ENCODE data around the gene CP. TPM values are rescaled to one million over a fixed set of nuclear protein-coding genes. Genes with fewer than 3 reads are reported as not detected.

CP gene
- total and polyA plus RNA-seq, 2 of the 13 experiments (the other 11 are each of a cell fraction or from before 2014, with no cell fraction given): 42.6 to 789 TPM

DNA sequence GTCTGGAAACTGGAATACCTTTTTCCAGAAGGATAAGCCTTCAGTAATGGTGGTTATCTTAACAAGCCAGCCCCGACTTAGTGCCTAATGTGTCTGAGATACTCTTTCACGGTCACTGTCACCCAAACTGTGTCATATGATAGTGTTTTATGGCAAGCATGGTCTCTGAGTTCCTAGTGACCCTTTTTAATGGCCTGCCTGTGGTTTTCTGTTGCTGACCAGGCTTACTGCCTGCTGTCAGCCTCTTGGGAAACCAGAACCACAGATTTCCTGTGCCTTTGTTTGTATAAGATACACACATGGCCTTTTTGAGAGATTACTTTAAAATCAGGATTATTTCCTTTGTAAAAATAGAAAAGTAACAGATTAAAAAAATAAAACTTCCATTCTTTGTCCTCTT lies 69.8 kb downstream of the CP start:
- DNase-seq (ENCODE audit: low spot score): no peak
- Histone ChIP-seq H3K36me3 (replicated peaks in 1 of 2; ENCODE audit: control insufficient read depth in 1 of 2, insufficient read depth in 2 of 2, low read length in 2 of 2) (peaks cover 8 to 28% of the 10 kb centered on the region in 2 experiments; a peak in 4 of 5 replicates), H2AFZ (ENCODE audit: low read length) (no peak overlapping the region), H3K4me2 (ENCODE audit: low read depth, low read length) (no peak overlapping the region), H3K4me3 (replicated peaks in 1 of 3; ENCODE audit: insufficient read depth in 1 of 3, low read depth in 2 of 3, low read length in 3 of 3) (no peak overlapping the region), H3K9me3 (ENCODE audit: low read length) (no peaks in the 10 kb centered on the region), H3K4me1 (ENCODE audit: insufficient read depth, low read length) (no peaks in the 10 kb centered on the region), H3K79me2 (ENCODE audit: insufficient read depth, low read length) (no peaks in the 10 kb centered on the region), H3K9ac (ENCODE audit: insufficient read depth, low read depth, low read length) (no peak overlapping the region), H3K27ac (ENCODE audit: extremely low read length, insufficient read depth, low read length) (no peak overlapping the region), H3K27me3 (ENCODE audit: control insufficient read depth in 1 of 2, insufficient read depth in 2 of 2, low read length in 2 of 2) (no peaks in the 10 kb centered on the region), H4K20me1 (ENCODE audit: insufficient read depth, low read length) (no peaks in the 10 kb centered on the region)
- WGBS (ENCODE audit: low lambda C conversion rate): 100% methylated on average over 2 of the region's 2 CpGs
- no TSS peak for BruUV-seq (replicated peaks)
- CTCF ChIA-PET (ENCODE audit: low intra/inter-chr PET ratio, low total read pairs): no interaction called here
- FAIRE-seq: no peak
- POLR2A ChIA-PET: no interaction called here
- ATAC-seq: no peak
- TF ChIP-seq MBD4 (IDR thresholded peaks at IDR 0.05; ENCODE audit: borderline replicate concordance, low read length) (no peak), ZNF737 (CRISPR knock-in tag; IDR thresholded peaks at IDR 0.05; ENCODE audit: borderline replicate concordance) (no peak), ZNF891 (CRISPR knock-in tag; IDR thresholded peaks at IDR 0.05) (no peak)
- TF ChIP-seq, protein P1, sequence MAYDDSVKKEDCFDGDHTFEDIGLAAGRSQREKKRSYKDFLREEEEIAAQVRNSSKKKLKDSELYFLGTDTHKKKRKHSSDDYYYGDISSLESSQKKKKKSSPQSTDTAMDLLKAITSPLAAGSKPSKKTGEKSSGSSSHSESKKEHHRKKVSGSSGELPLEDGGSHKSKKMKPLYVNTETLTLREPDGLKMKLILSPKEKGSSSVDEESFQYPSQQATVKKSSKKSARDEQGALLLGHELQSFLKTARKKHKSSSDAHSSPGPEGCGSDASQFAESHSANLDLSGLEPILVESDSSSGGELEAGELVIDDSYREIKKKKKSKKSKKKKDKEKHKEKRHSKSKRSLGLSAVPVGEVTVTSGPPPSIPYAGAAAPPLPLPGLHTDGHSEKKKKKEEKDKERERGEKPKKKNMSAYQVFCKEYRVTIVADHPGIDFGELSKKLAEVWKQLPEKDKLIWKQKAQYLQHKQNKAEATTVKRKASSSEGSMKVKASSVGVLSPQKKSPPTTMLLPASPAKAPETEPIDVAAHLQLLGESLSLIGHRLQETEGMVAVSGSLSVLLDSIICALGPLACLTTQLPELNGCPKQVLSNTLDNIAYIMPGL (CRISPR knock-in tag; IDR thresholded peaks at IDR 0.05; ENCODE audit: borderline replicate concordance in 1 of 2, low read depth in 1 of 2): no peak
- intact Hi-C loops (cut with micrococcal nuclease; ENCODE audit: unreplicated experiment) (no loop called here), in situ Hi-C loops (cut with HindIII; ENCODE audit: extremely low pct_ligation_motif_present, low pct_unique_long_range_greater_than_20kb) (no loop called here)

DNA sequence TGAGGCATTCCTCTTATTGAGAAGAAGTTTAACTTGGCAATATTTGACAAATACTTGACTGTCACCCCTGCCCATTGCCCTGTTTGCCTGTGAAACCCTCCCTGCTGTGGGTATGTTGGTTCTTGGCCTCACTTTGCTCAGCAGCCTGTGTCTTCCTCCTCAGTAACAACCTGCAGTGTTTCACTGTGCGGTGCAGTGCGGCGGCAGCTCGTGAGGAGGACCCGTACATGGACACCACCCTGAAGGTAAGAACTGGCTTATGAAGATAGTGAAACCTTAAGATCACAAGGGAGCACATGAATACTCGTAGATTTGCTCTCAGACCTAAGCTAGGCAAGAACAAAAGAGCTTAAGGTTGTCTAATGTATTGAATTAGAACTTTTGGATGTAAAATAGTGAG lies 71.2 kb downstream of the CP start:
- in situ Hi-C loops (cut with HindIII; ENCODE audit: extremely low pct_ligation_motif_present, low pct_unique_long_range_greater_than_20kb) (no loop called here), intact Hi-C loops (cut with micrococcal nuclease; ENCODE audit: unreplicated experiment) (no loop called here)
- no peak overlapping the region for H3K4me3 ChIP-seq (replicated peaks in 1 of 3; ENCODE audit: insufficient read depth in 1 of 3, low read depth in 2 of 3, low read length in 3 of 3)
- DNase-seq (ENCODE audit: low spot score): no peak
- no peak overlapping the region for H3K9ac ChIP-seq (ENCODE audit: insufficient read depth, low read depth, low read length)
- no peaks in the 10 kb centered on the region for H3K9me3 ChIP-seq (ENCODE audit: low read length)
- H3K4me2 ChIP-seq (ENCODE audit: low read depth, low read length): no peak overlapping the region
- no peaks in the 10 kb centered on the region for H3K79me2 ChIP-seq (ENCODE audit: insufficient read depth, low read length)
- ChIA-PET CTCF (ENCODE audit: low intra/inter-chr PET ratio, low total read pairs) (no interaction called here), POLR2A (no interaction called here)
- ATAC-seq: no peak
- H3K4me1 ChIP-seq (ENCODE audit: insufficient read depth, low read length): no peaks in the 10 kb centered on the region
- no peak overlapping the region for H2AFZ ChIP-seq (ENCODE audit: low read length)
- peaks cover 8 to 30% of the 10 kb centered on the region in 2 experiments; a peak in 4 of 5 replicates for H3K36me3 ChIP-seq (replicated peaks in 1 of 2; ENCODE audit: control insufficient read depth in 1 of 2, insufficient read depth in 2 of 2, low read length in 2 of 2)
- FAIRE-seq: no peak
- H3K27ac ChIP-seq (ENCODE audit: extremely low read length, insufficient read depth, low read length): no peak overlapping the region
- BruUV-seq (replicated peaks): no TSS peak
- over 99% methylated on average over 6 of the region's 6 CpGs for WGBS (ENCODE audit: low lambda C conversion rate)
- H3K27me3 ChIP-seq (ENCODE audit: control insufficient read depth in 1 of 2, insufficient read depth in 2 of 2, low read length in 2 of 2): no peaks in the 10 kb centered on the region
- no peaks in the 10 kb centered on the region for H4K20me1 ChIP-seq (ENCODE audit: insufficient read depth, low read length)
- TF ChIP-seq ZNF180 (CRISPR knock-in tag; IDR thresholded peaks at IDR 0.05; ENCODE audit: borderline replicate concordance, low read depth) (no peak), SRSF9 (IDR thresholded peaks at IDR 0.05; ENCODE audit: borderline replicate concordance, insufficient read depth, low read depth, low read length, poor library complexity, severe bottlenecking) (no peak), FOXP1 (IDR thresholded peaks at IDR 0.05) (no peak), FOXP1 (CRISPR knock-in tag; IDR thresholded peaks at IDR 0.05) (no peak)
- TF ChIP-seq, protein P2, sequence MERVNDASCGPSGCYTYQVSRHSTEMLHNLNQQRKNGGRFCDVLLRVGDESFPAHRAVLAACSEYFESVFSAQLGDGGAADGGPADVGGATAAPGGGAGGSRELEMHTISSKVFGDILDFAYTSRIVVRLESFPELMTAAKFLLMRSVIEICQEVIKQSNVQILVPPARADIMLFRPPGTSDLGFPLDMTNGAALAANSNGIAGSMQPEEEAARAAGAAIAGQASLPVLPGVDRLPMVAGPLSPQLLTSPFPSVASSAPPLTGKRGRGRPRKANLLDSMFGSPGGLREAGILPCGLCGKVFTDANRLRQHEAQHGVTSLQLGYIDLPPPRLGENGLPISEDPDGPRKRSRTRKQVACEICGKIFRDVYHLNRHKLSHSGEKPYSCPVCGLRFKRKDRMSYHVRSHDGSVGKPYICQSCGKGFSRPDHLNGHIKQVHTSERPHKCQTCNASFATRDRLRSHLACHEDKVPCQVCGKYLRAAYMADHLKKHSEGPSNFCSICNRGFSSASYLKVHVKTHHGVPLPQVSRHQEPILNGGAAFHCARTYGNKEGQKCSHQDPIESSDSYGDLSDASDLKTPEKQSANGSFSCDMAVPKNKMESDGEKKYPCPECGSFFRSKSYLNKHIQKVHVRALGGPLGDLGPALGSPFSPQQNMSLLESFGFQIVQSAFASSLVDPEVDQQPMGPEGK (CRISPR knock-in tag; IDR thresholded peaks at IDR 0.05): no peak
- TF ChIP-seq, protein P3, sequence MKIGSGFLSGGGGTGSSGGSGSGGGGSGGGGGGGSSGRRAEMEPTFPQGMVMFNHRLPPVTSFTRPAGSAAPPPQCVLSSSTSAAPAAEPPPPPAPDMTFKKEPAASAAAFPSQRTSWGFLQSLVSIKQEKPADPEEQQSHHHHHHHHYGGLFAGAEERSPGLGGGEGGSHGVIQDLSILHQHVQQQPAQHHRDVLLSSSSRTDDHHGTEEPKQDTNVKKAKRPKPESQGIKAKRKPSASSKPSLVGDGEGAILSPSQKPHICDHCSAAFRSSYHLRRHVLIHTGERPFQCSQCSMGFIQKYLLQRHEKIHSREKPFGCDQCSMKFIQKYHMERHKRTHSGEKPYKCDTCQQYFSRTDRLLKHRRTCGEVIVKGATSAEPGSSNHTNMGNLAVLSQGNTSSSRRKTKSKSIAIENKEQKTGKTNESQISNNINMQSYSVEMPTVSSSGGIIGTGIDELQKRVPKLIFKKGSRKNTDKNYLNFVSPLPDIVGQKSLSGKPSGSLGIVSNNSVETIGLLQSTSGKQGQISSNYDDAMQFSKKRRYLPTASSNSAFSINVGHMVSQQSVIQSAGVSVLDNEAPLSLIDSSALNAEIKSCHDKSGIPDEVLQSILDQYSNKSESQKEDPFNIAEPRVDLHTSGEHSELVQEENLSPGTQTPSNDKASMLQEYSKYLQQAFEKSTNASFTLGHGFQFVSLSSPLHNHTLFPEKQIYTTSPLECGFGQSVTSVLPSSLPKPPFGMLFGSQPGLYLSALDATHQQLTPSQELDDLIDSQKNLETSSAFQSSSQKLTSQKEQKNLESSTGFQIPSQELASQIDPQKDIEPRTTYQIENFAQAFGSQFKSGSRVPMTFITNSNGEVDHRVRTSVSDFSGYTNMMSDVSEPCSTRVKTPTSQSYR (CRISPR knock-in tag; IDR thresholded peaks at IDR 0.05; ENCODE audit: borderline replicate concordance): no peak
- TF ChIP-seq, protein P4, sequence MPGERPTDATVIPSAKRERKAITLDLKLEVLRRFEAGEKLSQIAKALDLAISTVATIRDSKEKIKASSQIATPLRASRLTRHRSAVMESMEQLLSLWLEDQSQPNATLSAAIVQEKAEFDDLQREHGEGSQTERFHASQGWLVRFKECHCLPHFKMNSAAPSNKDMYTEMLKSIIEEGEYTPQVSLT (CRISPR knock-in tag; IDR thresholded peaks at IDR 0.05; ENCODE audit: borderline replicate concordance, low read depth): no peak

Data from HepG2 (cell line).